GM19455 (cell line): ENCODE data around the gene ZNRF1.
"Not testable (repeated sequence)": the region's sequence is repeated elsewhere in the genome, so short reads cannot be mapped to it uniquely, and the experiment has no call there.

Experiments
- ATAC-seq: cut with Tn5 transposase; IDR thresholded peaks from one replicate; pipeline ENCODE4 v1.9.1; 2021; ENCODE audit not compliant: unreplicated experiment

Gene ZNRF1

DNA sequence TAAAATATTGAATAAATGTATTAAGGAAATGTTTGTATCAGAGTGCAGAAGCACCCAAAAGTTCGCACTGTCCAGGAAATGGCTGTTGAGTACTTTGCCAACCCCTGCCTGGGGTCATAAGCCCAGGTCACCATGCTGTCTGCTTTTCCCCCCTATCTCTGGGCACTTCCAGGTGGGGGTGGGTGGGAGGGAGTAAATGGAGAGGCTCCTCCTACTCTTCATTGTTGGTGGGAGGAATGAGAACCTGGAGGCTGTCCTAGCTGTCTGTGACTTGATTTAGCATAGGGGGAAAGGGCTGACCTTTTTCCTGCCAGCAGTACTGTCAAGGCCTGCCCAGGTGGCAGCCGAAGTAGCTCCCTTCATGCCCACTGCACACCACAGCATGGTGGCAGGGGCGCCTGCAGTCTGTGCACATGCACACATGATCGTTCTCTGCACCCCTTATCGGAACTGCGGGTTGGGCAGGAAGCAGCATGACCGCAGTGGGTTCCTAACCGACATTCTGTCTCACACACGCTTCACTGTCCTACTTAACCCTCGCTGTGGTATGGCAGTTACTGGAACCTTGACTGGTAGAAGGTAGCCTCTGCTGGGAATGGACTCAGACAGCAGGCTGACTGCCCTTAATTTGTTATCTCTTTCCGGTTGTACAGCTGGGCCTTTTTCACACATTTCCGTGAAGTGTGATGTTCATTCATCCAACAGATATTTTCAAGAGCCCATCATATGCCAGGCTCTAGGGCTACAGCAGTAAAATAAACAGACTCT, 76.3 kb downstream of the ZNRF1 start:
- ATAC-seq: peak; percentile 95

DNA sequence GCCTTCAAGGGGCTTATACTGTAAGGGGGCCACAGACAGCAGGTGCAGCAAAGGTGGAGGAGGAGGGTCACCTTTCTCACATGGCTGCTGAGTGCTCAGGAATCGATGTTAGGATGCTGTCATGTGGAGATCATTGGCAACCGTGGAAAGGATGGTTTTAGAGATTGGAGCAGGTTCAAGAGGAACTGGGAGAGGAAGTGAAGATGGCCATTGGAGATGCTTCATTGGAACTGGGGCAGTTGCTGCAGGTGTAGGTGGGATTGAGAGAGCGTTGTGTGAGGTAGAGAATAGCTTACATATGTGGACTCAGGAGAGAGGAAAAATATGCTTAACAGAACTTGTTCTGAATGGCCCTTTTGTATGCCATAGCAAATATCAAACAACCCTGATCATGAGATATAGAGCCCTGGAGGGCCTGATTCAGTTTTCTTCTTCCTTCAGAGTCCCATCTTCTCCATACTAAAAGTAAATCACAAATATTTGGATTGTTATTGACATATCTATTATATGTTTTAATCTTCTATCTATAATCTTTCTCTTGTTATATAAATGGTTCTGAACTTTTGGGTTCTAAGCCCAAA, 77.0 kb downstream of the ZNRF1 start:
- peak; percentile 6 for ATAC-seq

DNA sequence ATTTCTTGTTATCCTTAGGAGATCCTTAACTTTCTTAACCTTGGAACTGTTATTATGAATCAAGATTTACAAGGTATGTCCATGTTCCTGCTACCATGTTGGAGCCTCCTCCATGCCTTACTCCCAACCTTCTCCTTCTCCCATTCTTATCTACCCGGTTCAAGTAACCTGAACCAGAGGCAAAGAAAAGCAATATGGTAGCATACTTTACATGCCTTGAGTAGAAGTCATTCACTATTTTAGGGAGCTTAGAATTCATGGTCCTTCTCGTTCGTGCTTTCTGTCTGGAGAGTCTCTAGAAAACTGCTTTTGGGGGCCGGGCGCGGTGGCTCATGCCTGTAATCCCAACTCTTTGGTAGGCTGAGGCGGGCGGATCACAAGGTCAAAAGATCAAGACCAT, 80.1 kb downstream of the ZNRF1 start:
- ATAC-seq: no peak

DNA sequence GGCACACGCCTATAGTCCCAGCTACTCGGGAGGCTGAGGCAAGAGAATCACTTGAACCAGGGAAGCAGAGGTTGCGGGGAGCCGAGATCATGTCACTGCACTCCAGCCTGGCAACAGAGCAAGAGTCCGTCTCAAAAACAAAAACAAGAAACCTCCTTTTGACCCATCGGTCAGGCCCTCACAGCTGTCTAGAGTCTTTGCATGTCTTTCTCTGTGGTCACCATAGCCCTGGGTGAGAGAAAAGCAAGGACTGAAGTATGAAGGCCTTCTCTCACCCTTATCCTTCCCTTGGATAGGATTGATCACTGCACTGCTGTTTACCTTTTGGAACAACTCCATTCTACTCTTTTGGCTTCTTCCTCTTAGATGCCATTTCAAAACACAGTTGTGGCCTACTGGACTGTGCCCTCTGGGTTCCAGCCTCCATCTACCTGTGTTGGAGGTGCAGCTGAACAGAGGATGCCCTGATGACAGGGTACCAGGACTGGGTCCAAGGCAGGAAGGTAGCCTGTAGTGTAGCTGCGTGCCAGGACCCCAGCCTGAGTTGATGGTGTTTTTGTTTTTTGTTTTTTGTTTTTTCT, 80.6 kb downstream of the ZNRF1 start:
- ATAC-seq: no peak

DNA sequence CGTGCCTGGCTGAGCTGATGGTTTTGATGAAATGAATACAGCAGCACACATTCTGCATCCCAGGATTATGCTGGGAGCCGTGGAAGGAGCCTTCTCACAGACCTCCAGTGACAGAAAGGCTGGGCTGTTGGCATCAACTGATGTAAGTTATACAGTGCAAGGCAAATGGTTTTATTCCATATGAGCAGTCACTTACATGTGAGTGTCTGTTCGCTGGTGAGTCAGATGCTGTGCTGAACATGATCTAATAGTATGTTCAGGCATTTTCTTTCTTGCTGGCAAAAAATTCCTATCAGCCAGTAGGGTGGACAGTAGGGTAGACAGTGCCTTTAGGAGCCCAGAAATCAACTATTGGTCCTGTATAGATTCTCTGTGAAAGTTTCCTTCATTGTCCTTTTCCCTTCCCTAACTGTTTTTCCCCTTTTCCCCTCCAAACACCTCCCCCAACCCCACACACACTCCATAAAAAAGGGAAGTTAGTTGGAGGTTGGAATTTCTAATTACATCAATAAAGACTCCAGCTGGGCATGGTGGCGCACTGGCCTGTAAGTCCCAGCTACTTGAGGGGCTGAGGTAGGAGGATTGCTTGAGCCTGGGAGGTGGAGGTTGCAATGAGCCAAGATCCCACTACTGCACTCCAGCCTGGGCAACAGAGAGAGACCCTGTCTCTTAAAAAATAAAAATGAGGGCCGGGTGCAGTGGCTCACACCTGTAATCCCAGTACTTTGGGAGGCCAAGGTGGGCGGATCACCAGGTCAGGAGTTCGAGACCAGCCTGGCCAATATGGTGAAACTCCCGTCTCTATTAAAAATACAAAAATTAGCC, 81.6 kb downstream of the ZNRF1 start:
- ATAC-seq: no peak

DNA sequence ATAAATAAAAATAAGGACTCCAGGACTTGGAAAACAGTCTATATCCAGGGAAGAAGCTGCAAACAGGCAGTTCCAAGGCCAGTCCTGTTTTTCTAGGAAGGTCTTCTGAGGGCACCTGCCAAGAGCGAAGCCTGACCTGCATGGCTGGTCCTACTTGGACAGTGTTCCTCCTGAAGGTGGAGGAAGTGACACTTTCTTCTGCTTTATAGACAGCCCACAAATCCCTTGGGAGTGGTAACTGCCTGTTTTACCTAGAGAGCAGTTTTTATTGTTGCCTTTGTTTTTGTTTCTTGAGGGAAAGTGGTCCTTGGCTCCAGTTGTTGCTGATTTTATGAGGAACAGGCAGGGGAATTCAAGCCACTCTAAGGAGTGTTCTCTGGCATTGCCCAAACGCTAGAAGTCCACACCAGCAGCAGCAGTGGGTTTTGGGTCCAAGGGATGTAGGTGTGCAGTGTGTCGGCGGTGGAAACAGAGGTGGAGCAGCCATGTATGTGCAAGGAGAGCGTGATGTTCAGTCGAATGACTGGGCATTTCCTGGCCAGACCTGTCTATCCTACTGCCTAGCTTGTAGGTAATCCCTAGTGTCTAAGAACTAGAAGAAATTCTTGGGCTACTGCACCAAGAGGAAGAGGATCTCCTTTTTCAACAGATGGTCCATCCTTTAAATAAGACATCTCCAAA, 82.5 kb downstream of the ZNRF1 start:
- ATAC-seq: no peak

DNA sequence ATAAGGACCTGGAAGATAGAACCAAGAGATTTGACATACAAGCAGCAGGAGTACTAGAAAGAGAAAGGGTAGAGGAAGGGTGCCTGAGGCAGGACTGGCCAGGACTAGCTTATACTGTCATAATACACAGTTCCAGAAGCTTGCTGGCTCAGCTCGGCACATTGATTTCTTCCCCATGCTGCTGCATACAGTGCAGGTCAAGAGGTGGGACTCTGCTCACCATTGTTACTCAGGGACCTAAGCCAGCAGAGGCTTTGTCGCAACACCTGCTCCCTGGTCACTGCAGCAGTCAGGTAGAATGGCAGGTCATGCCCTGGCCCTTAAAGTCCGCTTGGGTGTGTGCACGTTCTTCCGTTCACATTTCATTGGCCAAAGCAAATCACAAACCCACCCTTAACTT, 85.0 kb downstream of the ZNRF1 start:
- no peak for ATAC-seq

DNA sequence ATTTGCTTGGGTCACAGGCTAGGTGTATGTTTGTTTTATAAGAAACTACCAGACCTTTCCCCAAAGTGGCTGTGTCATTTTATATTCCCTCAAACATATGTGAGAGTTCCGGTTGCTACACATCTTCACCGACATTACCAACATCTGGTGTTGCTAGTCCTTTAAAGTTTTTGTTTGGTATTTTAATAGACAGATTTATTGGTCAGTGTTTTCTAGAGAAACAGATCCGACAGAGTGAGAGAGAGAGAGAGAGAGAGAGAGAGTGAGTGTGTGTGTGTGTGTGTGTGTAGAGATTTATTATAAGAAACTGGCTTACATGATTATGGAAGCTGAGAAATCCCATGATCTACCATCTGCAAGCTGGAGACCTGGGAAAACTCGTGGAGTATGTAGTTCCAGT, 86.7 kb downstream of the ZNRF1 start:
- no peak for ATAC-seq

DNA sequence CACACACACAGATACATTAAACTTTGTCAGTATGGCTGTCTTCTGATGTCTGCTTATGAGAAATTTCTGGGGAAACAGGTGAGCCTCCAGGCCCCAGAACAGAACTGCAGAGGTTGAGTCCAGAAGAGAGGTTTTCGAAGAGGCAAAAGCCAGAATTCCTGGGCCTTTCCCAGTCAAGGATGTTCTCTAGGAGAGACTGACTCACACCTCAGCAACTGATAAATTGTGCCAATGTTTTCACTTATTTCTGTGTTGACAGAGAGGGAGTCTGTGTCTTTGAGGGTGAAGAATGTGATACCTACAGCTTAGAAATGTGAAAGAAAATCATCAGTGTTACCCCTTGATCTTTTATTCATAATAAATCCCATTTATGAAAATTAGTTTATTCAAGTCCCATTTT, 87.5 kb downstream of the ZNRF1 start:
- ATAC-seq: no peak

DNA sequence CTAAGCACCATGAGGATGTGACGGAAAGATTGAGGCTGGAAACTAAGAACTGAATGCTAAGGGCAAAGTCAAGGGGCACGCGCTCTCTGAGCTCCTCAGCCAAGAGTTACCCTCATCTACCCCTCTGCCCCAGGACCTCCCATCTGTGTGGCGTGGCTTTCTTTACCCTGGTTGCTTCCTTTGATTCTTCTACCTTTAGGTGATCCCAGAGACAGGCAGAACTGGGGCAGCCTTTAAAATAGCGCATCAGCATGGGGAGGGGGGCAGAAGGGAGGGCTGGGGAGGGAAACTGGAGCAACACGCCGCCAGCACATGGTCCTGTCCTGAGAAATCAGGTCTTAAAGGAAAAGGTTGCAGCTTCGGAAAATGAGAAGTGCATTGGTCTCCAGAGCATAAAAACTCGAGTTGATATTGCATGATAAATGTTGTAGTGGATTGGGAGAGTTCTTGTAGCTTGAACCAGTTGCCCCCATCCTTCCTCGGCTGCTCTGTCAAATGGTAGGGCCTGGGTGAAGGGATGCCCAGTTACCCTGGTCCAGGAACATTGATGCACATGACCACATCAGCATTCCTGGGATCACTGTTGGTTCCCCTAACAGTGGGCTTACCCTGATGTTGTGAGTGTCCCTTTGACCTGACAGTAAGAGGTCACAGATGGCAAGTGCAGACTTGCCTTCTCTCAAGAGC, 88.0 kb downstream of the ZNRF1 start:
- ATAC-seq: no peak

DNA sequence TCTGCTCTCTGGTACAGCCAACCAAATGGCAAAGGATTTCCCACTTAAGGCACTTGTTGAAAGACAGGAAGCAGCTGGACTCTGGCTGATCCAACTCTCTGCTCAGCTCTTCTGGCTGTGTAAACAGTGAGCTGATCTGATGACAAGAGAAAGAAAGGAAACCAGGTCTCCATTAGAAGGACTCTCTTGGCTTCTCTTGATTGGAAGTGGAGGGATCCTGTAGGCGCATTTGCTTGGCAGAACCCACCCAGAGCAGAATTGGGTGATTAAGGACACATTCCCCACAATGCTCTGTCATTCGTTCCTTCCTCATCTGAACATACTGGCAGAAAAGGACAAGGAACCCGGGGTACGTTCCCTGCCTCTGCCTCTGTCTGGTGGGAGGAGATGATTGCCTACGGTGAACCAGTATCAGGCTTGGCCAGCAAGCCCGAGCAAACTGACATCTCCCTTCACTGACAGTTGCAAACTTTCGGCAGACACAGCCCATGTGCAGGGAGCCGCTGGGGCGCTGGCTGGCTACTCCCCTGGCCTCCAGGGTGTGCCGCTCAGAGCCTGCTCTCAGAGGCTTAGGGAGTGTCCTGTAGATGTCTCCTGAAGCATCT, 88.7 kb downstream of the ZNRF1 start:
- no peak for ATAC-seq

DNA sequence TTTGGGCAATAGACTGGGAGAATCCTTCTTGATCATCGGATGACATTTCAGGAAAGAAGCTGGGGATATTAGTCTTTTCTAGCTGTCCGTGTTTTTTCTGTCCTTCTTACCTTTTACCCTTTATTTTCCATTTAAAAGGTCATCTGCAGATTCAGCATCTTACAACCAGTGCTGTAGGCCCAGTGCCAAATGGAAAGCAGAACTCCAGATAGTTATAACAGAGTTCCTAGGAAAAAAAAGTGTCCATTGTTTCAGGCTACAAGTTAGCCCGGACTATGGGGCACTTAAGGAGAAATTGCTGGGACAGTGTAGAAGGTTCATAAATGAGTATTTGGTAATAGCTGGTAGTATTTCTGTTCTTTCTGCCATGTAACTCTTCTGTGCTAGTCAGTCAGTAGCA, 89.4 kb downstream of the ZNRF1 start:
- ATAC-seq: no peak

DNA sequence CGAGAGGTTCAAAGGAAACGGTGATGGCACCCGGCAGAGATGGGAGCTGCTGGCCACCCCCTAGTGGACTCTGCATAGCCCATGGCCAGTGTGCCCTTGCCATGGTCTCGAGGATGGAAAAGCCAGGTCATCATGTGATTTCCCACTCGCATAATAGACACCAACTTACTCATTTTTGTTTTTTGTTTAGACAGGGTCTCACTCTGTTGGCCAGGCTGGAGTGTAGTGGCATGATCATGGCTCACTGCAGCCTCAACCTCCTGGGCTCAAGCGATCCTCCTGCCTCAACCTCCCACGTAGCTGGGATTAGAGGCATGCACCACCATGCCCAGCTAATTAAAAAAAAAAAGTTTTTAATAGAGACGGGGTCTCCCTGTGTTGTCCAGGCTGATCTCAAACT, 90.1 kb downstream of the ZNRF1 start:
- ATAC-seq: no peak

DNA sequence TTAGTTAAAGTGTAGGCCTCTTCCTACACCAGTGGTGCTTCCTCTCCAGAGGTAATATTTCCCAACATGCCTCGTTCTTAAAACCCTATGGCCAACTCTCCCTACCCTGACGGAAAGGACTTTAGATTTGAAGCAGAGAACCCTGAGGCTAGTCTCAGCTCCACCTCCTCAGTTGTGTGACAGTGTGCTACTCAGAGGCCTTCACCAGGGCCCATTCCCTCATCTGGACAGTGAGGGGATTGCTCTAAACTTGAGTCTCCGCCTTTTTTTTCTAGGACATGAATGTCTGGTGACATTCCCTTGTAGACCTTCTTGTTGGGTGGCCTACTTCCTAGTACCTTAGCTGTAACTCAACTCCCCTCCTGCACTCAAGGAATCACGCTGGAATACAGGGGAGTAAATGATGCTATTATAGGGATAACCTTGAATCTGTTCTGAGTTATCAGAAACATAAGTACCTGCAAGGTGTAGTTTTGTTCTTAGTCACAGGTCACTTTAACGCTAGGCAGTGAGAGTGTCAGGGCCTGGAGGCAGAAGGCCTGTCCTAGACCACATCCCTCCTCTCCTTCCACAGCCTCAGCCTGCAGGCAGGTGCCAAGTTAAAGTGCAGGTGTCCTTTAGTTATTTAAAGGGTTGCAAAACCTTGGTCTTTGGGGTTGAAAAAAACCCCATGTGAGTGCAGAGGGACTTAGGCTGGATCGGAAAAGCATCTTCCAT, 90.8 kb downstream of the ZNRF1 start:
- no peak for ATAC-seq

DNA sequence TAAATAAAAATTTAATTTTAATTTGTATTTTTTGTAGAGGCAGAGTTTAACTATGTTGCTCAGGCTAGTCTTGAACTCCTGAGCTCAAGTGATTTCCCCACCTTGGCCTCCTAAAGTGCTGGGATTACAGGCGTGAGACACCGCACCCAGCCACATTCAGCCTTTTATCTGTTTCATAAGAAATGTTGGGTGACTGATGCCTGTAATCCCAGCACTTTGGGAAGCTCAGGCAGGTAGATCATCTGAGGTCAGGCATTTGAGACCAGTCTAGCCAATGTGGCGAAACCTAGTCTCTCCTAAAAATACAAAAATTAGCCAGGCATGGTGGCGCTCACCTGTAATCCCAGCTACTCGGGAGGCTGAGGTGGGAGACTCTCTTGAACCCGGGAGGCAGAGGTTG, 92.1 kb downstream of the ZNRF1 start:
- ATAC-seq: not testable (repeated sequence)

DNA sequence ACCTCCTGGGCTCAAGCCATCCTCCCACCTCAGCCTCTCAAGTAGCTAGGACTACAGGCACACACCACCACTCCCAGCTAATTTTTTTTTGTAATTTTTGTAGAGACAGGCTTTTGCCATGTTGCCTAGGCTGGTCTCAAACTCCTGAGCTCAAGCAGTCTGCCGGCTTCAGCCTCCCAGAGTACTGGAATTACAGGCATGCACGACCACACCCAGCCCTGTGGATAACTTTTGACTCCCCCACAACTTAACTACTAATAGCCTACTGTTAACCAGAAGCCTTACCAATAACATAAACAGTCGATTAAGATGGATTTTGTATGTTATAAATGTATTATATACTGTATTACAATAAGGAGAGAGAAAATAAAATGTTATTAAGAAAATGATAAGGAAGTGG, 92.8 kb downstream of the ZNRF1 start:
- not testable (repeated sequence) for ATAC-seq

DNA sequence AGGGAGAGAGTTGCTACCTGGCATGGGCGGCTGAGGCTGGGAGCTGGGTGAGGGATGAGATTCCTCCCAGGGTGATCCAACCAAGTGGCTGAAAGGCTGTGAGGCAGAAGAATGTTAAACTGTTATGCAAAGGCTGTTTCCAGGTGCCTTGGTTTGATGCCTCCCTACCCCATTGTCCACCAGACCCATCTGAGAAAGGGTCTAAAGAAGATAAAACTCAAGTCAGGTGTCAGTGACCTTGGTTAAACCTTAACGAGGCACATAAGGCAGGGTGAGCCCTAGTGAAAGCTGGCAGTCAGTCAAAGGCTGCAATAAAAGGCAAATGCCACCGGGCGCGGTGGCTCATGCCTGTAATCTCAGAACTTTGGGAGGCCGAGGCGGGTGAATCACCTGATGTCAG, 94.0 kb downstream of the ZNRF1 start:
- no peak for ATAC-seq

DNA sequence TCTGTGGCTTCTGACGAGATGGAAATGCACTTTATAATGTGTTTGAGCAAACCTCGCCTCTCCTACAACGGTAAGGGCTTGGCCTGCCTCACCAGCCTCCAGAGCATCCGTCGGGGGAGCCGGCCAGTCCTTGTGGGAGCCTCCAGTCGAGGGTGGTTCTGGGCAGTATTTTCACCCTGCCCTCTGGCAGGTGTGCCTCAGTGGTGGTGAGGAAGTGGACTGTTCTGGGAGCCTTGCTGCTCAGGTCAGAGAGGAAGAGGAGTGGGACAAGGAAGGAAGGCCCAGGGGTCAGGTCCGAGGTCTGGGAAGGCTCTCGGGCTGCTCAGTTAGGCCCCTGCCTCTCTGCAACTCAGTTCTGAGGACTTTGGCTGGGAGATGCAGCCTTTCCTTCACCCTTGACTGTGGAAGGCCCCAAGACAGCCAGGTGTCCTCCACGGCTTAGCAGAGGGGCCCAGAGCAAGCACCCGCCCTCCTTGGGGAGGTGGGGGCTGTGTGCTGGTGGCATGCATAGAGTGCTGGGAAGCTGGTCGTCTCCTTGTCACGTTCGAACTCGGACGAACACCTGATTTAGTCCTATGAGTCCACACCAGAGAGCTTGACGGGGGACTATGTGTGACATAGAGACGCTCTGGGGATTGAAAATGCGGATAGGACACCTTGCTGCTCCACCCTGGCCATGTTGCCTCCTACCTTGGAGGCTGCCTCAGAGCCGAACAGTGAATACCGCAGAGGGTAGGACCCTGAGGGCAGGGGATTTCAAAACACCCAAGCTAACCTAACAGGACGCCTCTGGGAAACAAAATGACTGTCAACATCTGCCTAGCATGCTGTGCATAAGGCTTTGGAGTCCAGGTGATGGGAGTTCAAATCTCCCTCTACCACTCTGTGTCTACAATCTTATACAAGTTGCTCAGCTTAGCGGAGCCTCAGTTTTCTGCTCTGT, 95.0 kb downstream of the ZNRF1 start:
- ATAC-seq: no peak
